RKO (cell line): ENCODE results near the gene AGPAT2.
"Not testable (repeated sequence)": the region's sequence is repeated elsewhere in the genome, so short reads cannot be mapped to it uniquely, and the experiment has no call there.

Experiments used
- DNase-seq: peaks from one replicate; pipeline ENCODE4 v3.0.0-alpha.2; 2016; ENCODE audit warnings: low spot score

AGPAT2 gene

DNA sequence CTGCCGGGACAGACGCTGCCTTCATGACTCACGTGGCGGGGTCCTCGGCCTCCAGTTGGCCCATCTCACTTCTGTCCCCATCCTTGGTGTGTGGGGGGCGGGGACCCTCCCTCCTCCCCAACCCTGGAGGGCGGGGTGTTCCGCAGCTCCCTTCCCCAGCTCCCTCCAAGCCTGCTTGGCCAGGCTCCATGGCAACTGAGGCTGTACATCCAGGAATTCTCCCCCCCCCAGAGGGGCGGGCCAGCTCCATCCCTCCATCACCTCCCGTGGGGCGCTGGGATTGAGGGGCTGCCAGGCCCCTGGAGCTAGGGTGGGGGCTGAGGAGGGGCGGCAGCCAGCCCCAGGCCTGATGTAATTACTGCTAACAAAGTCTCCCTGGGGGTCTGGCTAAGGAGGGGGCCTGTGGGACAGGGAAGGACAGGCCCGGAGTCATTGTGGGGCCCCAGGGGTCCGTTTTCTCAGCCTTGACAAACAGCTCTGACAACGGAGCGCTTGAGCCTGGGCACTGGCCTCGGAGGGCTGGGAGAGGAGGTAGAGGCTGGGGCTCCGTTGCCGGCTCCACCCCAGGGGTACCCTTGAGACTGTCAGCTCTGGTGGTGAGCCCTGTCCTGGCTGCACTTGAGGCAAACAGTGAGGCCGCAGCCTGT lies 33.1 kb upstream of the AGPAT2 start:
- no peak for DNase-seq

- DNase-seq = no peak
Measured at GRCh38 chr9:136719195-136719880, 32.1 kb upstream of the AGPAT2 start.

DNA sequence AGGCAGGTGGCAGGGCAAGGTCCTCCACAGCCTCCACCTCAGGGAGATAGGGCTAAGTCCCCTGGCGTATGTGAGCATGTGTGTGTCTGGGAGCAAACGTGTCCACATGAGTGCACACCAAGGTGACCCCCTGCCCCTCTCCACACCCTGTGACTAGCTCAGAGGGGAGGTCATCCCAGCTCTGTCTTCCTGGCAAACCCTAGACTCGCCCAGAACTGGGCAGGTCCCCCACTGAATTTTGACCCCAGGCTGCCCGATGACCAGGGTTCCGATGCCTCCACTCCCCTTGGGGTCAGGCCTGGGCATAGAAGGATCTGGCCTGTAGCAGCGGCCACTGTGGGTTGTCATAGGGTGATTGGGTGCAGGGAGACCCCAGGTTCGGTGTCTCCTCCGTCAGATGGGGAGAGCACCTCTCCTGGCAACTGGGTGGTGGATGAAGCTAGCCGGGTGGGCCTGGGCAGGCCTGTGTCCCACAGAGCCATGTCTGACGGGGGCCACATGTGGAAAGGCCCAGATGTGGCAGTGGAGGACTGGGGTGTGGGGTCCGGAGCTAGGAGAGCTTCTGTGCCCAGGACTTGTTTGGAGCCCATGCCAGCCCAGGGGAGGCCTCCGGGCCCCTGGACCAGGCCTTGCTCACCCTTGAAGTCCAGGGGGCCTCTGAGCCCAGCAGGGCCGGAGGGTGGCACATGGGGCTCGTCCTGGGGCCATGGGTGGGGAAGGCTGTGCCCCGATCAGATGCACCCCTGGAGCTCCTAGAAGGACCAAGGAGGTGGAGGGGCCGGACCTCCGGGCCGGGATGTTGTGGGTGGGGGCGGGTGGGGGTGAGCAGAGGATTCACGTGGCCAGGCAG lies 31.3 kb upstream of the AGPAT2 start:
- DNase-seq = no peak

DNA sequence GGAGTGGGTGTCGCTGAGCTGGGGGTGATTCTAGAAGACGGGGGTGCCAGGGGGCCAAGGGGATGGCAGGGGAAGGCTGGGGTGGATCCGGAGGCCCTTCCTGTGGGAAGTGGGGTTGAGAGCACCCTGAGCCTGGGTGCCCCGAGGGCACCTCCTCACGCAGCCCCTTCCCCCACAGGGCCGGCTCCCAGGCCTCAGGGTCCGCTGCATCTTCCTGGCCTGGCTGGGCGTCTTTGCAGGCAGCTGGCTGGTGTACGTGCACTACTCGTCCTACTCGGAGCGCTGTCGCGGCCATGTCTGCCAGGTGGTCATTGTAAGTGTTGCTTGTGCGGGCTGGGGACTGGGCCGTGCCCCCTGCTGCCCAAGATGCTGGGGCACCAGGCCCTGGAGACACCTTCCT lies 30.1 kb upstream of the AGPAT2 start:
- no peak for DNase-seq

- DNase-seq = no peak
Measured at GRCh38 chr9:136714893-136715274, 27.6 kb upstream of the AGPAT2 start.

GRCh38 chr9:136714096-136714892 lies 27.0 kb upstream of the AGPAT2 start:
- no peak for DNase-seq

DNA sequence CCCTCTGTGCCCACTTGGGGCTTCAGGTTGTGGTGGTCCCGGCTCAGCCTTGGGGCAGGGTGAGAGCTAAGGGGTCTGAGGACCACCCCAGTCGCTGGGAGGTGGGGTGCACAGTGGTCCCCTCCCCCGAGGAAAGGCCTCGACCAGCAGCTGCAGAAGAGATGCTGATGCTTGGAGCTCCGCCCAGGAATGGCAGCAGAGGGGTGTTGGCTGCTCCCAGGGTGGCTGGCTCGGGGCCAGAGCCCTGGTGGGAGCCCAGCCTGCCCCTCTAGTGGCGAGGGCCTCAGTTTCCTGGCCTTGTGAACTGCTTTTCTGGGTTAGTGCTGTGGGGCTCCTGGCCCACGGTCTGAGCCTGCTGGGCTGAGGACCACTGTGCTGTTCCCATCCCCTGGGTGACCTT lies 26.3 kb upstream of the AGPAT2 start:
- no peak for DNase-seq

GRCh38 chr9:136712690-136713544 lies 25.7 kb upstream of the AGPAT2 start:
- DNase-seq = no peak

DNA sequence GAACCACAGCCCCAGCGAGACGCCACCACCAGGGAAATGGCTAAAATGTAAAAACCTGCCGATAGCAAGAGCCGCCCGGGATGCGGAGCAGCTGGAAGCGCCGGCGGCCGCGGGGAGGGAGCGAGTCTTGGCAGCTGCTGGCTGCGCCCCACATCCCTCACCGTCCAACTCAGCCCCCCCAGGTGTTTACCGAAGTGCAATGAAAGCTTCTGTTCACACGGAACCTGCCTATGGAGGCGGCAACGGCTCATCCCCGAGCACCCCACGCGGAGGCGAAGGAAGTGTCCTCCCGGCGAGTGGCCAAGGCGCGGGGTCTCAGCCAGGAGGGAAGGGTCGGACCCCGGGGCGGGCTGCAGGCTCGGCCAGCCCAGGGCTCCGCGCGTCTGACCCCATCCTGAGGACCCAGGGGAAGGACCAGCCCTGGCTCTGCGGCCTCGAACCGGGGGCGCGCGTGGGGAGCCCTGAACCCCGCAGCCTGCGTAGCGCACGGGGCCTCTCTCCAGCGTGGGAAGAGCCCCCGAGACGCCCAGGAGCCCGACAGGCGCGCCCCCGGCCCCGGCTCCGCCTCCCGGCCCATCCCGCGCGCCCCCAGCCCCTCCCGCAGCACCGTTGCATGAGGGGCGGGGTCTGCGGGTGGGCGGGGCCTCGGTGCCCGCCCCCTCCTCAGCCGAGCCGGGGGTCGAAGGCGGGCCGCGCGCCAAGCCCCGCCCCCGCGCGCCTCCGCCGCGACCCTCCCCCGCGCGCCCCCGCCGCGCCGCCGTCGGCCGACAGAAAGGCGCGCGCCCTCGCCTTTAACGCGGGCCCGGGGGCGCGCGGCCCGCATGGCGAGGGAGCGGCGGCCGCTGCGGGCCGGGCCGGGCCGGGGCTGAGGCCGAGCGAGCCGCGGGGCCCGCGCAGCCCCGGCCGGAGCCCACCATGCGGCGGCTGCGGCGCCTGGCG lies 24.8 kb upstream of the AGPAT2 start, which contains the start of gene DIPK1B:
Gene DIPK1B, plus strand, starts transcription at position 822 of the 939 bp plus-strand sequence. Its CDS starts 94 bp downstream, at position 916.
- no peak for DNase-seq

GRCh38 chr9:136711219-136711648 lies 24.0 kb upstream of the AGPAT2 start:
- not testable (repeated sequence) for DNase-seq

DNA sequence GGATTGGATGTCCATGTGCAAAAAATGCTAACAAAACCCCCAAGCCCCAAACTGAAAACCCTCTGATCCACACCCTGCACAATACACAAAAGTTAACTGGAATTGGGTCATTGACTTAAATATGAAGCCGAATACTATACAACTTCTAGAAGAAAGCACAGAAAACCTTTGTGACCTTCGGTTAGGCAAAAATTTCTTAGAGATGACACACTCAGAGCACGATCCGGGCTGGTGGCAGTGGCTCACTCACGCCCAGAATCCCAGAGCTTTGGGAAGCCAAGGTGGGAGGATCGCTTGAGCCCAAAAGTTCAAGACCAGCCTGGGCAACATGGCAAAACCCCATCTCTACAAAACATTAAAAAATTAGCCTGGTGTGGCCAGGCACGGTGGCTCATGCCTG lies 23.3 kb upstream of the AGPAT2 start:
- no peak for DNase-seq

DNA sequence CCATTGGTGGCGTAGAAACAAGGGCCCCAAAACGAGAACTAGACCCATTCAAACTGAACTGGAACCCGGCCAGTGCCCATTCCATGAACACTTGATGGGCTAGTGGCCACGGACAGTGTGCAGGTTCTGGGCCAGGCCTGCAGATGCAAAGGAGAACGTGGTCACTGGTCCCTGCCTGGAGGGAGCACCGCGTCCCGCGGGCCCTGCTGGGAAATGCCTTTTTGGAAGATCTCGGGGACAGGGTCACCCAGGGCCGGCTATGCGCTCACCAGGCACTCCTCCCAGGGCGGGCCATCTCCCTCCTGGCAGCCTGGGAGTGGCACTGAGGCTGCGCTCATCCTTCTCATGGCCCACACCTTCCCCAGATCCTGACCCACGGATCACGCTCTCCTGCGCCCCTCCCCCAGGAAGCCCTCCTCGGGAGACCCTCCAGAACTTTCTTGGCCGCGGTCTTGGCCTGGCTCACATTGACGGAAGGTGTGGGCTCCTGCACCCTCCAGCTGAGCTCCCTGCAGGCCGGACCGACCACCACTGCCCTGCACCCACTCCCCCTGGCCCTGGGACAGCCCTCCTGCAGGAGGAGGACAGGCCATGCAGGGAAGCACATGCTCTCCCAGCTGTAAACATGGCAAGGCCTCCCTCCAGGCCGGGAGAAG lies 22.3 kb upstream of the AGPAT2 start:
- DNase-seq = no peak

- DNase-seq = no peak
Measured at GRCh38 chr9:136707849-136708517, 20.7 kb upstream of the AGPAT2 start.

- no peak for DNase-seq
Measured at GRCh38 chr9:136707011-136707410, 19.8 kb upstream of the AGPAT2 start.

GRCh38 chr9:136705564-136705963 lies 18.3 kb upstream of the AGPAT2 start:
- DNase-seq = no peak

GRCh38 chr9:136704741-136705140 lies 17.5 kb upstream of the AGPAT2 start:
- DNase-seq = not testable (repeated sequence)

DNA sequence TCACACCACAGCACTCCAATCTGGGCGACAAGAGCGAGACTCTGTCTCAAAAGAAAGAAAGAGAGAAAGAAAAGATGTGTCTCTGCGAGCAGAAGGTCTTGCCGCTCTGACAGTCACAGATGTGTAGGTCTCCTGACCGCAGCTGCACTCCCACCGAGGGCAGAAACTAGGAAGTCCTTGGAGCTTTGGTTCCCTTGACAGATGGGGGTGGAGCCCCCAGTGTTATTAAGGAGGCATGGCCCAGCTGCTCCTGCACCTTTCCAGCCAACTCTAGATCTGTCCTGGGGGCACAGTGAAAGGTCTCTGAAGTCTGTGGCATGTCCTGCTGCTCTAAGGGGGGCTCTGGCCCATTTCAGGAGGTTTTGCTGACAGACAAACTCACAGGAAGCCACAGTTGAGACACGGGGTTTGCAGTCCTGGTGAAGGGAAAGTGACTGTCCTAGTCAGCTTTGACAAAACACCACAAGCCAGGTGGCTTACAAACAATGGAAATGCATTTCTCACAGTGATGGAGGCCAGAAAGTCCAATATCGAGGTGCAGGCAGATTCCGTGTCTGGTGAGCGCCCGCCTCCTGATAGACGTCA lies 16.1 kb upstream of the AGPAT2 start:
- no peak for DNase-seq

DNA sequence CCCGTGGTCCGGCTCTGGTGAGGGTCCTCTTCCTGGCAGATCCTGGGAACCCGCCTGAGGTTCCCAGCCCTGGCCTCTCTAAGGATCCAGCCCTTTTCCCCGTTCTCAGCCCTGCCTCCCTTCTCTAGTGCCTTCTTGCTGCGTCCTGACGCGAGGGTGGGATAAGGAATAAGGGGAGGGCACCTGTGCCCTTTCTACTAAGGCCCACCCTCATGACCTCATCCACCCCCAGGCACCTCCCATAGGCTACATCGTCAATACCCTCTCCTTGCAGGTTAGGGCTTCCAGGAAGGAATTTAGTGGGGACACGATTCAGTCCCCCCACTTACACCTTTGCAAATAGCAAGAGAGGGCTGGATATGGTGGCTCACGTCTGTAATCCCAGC lies 14.4 kb upstream of the AGPAT2 start:
- no peak for DNase-seq
